Gastrocnemius medialis (tissue), 4 donors: Measurements from ENCODE around the gene UNG.

Source experiments
- CTCF ChIP-seq, 5 experiments: fragments of 450-650 bp in 3 of 5; fragments of 200-600 bp in 2 of 5; sonication (generic) in 2 of 5; IDR thresholded peaks in 4 of 5; conservative IDR thresholded peaks in 1 of 5; 1 replicate in 4 of 5; 2 replicates in 1 of 5; pipeline ENCODE4 v1.5.1; 2016 to 2019; ENCODE audit warnings: antibody characterized with exemption in 5 of 5, mild to moderate bottlenecking in 3 of 5, moderate library complexity in 3 of 5
- POLR2A ChIP-seq, 2 donors: fragments of 450-650 bp; IDR thresholded peaks; one replicate each; pipeline ENCODE4 v1.6.1; 2017; ENCODE audit warnings: antibody characterized with exemption in 2 of 2, mild to moderate bottlenecking in 2 of 2, moderate library complexity in 2 of 2

GRCh38 chr12:109134186-109134917, 37.0 kb downstream of the UNG start:
- TF ChIP-seq CTCF (IDR thresholded peaks at IDR 0.05 in 4 of 5, conservative IDR thresholded peaks at IDR 0.05 in 1 of 5) (peak in 4 of 5 experiments; percentile 55 to 71 (median 58)), POLR2A (IDR thresholded peaks at IDR 0.05) (peak in 1 of 2 donors; percentile 9)
